ENCODE measurements around the gene ADIPOQ.
"Not testable (repeated sequence)": the region's sequence is repeated elsewhere in the genome, so short reads cannot be mapped to it uniquely, and the experiment has no call there.

Gene ADIPOQ

GRCh38 chr3:186842426-186843038 is at the start of gene ADIPOQ:
ADIPOQ (plus strand) TSS chr3:186842710; CDS start chr3:186853059, 10,349 bp downstream.
- DNase-seq, result no peak

- DNase-seq, result no peak
Observed at GRCh38 chr3:186798239-186798874, 44.2 kb upstream of the ADIPOQ start.

- no peak for DNase-seq
Observed at GRCh38 chr3:186800285-186800684, 42.2 kb upstream of the ADIPOQ start.

DNA sequence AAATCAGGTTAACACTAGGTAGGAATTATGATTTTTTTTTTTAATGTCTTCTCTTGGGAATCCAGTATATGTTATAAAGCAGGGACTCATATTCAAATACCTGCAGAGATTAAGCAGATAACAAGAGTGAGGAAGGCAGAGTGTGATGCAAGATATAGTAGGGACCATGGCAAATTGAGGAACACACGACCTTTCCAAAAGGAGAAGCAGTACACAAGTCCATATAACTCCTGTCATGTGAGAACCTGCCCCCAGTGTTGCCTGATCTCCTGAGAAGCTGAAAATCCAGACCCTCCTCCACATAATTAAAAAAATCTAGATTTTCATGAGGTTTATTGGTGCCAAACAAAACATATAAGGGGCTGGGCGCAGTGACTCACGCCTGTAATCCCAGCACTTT is 39.8 kb upstream of the ADIPOQ start:
- no peak for DNase-seq

GRCh38 chr3:186803447-186803846 is 39.1 kb upstream of the ADIPOQ start:
- not testable (repeated sequence) for DNase-seq

GRCh38 chr3:186806089-186807055 is 36.1 kb upstream of the ADIPOQ start, which contains the start of gene RFC4:
RFC4 (minus strand) TSS chr3:186806482; CDS start chr3:186804713, 1,769 bp downstream.
- peak; percentile 72 to 87 for DNase-seq

DNA sequence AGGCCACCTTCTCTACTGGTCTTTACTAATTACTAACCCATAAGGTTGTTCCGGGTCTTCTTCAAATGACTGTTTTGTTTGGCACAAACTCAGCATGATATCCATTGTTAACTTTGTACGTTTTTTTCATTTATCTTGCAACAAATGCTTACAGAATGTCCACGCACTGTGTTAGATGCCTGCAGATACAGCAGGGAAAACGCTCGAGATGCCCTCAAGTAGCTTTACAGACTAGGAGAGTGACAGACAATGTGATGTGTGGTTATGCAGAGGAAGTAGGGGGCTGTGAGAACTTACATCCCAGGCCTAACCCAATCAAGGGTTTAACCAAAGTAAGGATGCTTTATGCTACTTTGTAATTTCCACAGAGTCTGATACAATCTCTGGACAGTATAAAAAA is 35.3 kb upstream of the ADIPOQ start:
- no peak for DNase-seq

- no peak for DNase-seq
Observed at GRCh38 chr3:186810336-186810996, 32.0 kb upstream of the ADIPOQ start.

GRCh38 chr3:186811313-186811712 is 31.2 kb upstream of the ADIPOQ start:
- not testable (repeated sequence) for DNase-seq

DNA sequence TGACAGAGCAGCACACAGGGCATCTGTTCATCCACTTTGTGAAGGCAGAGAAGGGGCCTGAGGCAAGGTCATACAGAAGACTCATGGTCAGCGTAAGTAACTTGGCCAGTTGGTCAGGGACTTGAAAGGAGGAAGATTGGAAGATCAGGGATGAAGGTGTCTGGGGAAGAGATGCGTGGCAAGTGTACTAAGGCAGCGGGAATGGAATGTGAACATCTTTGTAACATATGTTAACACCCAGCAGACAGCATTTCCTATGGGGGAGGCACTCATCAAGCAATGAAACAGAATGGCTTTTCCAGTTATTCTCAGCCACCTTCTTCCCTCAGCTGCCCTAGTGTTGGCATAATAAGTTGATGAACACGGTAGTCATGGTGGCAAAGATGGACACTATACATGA is 28.4 kb upstream of the ADIPOQ start:
- DNase-seq, result no peak

DNA sequence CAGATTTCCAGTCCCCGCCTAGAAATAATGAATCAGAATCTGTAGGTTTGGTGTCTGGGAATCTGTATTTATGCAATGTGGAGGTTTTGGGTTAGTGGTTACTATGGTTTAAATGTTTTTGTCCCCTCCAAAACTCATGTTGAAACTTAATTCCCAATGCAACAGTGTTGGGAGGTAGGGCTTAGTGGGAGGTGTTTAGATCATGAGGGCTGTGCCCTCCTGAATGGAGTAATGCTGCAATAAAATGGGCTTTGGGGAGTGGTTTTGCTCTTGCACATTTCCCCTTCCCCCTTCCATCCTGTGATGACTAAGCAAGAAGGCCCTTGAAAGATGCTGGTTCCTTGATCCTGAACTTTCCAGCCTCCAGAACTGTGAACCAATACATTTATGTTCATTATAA is 27.1 kb upstream of the ADIPOQ start:
- DNase-seq, result no peak

DNA sequence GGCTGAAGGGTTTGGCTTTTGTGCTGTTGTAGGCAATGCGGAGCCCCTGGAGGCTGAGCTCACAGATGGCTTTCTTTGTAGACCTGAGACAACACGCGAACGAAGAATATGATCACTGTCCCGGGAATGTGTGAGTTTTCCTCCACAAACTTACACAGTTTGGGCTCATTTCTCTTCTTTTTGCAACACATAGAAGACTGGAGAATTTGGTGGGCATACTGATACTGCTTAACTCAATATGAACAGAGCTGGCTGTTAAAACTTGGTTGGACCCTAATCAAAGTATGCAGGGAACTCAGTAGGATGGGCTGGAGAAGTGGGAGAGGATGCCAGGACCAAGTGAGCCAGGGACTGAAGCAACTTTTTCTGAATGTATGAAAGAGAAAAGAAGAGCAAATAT is 24.0 kb upstream of the ADIPOQ start:
- DNase-seq, result no peak

GRCh38 chr3:186818956-186819355 is 23.6 kb upstream of the ADIPOQ start:
- DNase-seq, result no peak

- peak; percentile 61 to 79 for DNase-seq
Observed at GRCh38 chr3:186821429-186822387, 20.8 kb upstream of the ADIPOQ start.

- DNase-seq, result not testable (repeated sequence)
Observed at GRCh38 chr3:186822388-186822759, 20.1 kb upstream of the ADIPOQ start.

DNA sequence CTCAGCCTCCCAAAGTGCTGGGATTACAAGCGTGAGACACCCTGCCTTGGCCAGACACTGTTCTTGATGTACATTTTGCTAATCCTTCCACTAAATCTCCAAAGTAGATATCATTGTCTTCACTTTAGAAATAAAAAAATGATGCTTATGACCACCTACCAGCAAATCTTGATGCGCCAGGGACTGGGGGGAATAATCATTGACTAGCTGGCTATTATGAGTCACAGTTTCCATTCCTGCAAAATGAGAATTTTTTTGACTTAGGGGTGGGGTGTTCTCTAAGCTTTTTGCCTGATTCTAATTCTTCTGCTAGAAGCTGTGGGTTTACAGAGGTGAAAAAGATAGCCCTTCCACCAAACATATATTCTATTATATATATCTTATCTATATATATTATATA is 19.1 kb upstream of the ADIPOQ start:
- DNase-seq, result no peak

DNA sequence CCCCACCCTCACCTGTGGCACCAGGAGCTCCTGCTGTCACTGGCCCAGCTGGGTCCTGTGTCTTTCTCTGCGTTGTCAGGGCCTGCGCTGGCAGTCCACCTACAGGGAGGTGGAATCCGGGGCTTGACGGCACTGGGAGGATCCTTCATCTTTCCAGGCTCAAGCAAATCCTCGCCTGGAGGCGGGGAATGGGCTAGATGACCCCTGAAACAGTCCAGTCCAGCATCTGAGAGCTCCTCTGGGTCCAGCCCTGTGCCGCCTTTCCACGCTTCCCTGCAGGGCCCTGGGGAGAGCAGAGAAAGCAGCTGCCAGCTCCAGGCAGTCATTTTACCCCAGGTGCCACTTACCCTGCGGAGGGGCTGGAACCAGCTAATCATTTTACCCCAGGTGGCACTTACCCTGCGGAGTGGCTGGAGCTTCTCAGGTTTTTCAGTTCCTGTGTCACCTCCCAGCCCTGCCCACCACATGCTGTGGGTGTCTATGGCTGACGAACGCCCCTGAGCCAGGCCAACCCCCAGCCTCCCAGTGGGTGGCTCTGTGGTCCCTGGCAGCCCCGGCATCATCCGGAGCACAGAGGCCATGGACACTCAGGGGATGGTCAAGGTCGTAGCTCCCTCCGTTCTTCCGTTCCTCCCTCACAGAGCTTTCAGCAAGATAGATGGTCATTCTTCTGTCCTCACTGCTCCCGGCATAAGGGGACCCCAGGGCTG is 17.9 kb upstream of the ADIPOQ start:
- DNase-seq, result no peak

- peak in 1 of 2 experiments; percentile 10 for DNase-seq
Observed at GRCh38 chr3:186825294-186825821, 17.2 kb upstream of the ADIPOQ start.

DNA sequence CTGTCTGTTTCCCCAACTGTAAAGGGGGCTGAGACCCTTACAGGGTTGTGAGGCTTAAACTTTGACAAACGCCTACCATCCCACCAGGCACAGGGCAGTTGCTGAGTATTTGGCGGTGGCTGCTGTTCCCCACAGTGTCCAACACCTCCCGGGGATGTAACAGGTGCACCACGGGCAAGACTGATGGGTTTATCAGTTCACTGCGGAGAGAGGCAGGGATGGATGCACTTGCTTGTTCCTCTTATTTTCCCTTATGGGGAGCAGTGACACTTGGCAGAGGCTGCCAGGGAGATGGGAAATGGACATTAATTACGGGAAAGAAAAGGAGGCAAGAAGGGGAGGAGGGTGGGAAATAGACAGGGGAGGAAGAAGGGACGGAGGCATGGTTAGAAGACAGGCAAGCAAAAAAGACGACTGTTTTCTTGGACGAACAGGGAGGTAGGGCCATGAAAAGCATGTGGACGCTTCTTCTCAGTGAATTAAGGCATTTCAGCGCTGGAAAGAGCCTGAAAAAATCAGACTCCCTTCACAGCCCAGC is 16.6 kb upstream of the ADIPOQ start:
- DNase-seq, result no peak

DNA sequence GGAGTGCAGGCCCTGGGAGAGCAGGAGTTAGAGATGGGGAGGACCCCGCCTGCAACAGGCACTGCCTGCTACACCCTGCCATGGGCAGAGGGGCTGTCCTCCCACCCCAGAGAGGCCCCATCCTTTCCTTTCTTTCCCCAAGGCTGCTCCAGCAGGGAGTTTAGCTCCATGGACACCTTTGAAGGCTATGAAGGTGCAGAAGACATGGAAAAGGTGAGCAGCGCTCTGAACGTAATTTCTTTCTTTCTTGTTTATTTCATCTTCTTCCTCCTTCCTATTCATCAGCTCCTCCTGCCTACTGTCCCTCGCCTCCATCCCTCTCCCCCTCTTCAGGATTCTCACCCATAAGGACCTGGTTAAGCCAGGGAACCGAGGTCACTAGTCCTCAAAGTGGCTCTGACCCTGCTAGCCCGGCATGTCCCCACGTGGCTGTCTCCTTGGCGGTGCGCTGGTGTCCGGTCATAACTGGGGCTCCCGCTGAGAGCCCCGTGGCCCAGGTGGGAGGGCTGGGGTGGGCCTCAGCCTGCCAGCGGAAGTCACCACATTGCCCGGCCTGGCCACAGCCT is 16.0 kb upstream of the ADIPOQ start:
- no peak for DNase-seq
